ENCODE results near the gene MAP1B.

Gene MAP1B

DNA sequence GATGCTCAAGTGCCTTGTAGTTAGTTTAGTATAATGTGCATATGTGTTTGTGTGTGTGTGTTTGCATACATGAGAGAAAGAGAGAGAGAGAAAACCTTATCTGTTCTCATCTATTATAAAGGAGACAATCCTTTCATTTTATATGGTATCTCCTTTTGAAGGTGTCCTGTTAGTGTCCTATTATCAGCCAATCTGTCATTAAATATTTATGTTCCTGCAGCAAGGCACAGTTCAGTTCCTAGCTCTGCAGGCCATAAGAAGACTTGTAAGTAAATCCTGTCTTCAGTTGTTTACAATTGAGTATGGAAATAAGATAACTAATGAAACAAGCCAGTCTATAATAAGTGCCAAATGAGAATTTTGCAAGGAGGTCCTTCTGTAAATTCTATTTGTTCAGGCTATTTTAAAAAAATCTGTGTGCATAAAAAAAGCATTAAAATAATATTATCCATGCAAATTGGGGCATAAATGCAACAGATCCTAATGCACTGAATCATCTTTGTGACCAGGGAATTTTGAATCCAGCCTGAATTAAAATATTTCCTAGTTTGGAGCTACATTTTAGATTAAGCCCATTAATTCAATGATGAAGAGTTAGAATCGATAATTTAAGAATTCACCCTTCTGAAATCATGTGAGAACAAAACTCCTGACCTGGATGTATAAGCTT, 18.1 kb downstream of the MAP1B start:
- TF ChIP-seq CTCF (IDR thresholded peaks at IDR 0.05; ENCODE audit: low read depth, low read length): no peak
- DNase-seq (ENCODE audit: low read depth in 2 of 2): no peak
- no peak overlapping the region for H3K4me3 ChIP-seq (replicated peaks in 1 of 2; ENCODE audit: low read depth in 2 of 2, low read length in 2 of 2)

DNA sequence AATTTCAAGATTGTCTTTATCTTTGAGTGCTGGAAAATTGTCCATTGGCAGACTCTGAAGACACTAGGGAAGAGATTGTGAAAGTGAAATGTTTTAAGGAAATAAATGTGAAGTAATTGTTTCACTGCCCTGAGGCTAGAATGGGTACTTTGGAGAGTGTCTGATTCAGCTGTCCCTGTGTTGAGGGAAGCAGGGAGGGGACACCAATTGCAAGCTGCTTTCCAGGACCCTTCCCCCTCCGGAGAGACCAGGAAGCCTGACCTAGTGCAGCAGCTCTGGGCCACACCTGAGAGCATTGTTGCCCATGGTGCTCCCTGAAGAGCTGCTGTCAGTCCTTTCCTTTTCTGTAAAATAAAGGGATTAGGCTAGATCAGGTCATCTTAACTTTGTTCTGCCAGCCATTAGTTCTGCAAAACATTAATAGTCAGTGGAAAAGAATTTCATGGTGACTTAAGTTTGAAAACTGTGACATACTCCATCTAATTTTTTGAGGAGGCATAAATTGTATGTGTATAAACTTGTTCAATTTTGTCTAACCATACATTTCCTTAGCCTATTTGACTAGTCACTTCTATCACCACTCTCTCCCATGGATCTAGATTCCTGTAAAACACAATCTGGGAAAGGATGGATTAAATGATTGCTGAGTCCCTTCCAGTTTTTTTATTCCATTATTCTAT, 18.8 kb downstream of the MAP1B start:
- no peak for TF ChIP-seq CTCF (IDR thresholded peaks at IDR 0.05; ENCODE audit: low read depth, low read length)
- H3K4me3 ChIP-seq (replicated peaks in 1 of 2; ENCODE audit: low read depth in 2 of 2, low read length in 2 of 2): no peak overlapping the region
- DNase-seq (ENCODE audit: low read depth in 2 of 2): no peak

DNA sequence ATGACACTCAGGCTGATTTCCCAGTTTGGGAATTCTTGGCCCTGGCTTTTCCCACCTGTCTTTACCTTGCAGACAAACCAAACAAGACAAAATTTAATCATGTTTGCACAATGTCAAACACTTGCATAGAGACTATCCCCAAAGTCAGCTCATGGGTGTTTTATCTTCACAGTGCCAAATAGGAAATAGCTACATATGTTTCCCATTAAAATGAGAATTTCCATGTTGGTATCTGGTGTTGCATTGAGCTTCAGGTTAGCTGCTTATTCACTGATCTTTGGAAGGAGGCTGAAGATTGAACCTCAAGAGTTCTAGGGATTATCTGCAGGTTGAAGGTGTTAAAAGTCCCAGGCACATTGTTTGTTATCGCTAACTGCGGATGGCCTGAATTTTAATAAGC, 19.5 kb downstream of the MAP1B start:
- TF ChIP-seq CTCF (IDR thresholded peaks at IDR 0.05; ENCODE audit: low read depth, low read length): no peak
- DNase-seq (ENCODE audit: low read depth in 2 of 2): no peak

DNA sequence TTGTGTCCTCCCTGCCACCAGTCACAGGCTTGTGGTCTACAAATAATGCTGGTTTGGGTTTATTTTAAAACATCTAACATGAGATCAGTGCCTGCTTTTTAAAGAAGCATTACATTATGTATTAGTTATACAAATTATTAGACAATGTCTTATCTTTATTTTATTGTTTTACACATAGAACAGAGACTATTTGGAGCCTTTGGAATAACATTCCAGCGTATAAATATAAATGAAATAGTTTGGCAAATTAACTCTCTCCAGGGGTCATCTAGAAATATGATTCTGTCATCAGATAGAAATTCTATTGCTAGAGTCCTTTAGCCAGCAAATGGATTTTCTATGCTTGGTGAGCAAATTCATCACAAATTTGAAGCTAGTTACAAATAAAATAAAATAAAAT, 22.4 kb downstream of the MAP1B start:
- H3K4me3 ChIP-seq (replicated peaks in 1 of 2; ENCODE audit: low read depth in 2 of 2, low read length in 2 of 2): no peak overlapping the region
- DNase-seq (ENCODE audit: low read depth in 2 of 2): no peak

More for the DNA sequence above, 19.5 kb downstream of the MAP1B start:
- no peak overlapping the region for H3K4me3 ChIP-seq (replicated peaks in 1 of 2; ENCODE audit: low read depth in 2 of 2, low read length in 2 of 2)

GRCh38 chr5:72130351-72130761, 23.1 kb downstream of the MAP1B start:
- no peak overlapping the region for H3K4me3 ChIP-seq (replicated peaks in 1 of 2; ENCODE audit: low read depth in 2 of 2, low read length in 2 of 2)
- TF ChIP-seq CTCF (IDR thresholded peaks at IDR 0.05; ENCODE audit: low read depth, low read length): no peak
- DNase-seq (ENCODE audit: low read depth in 2 of 2): no peak

More for the DNA sequence above, 22.4 kb downstream of the MAP1B start:
- TF ChIP-seq CTCF (IDR thresholded peaks at IDR 0.05; ENCODE audit: low read depth, low read length): no peak

DNA sequence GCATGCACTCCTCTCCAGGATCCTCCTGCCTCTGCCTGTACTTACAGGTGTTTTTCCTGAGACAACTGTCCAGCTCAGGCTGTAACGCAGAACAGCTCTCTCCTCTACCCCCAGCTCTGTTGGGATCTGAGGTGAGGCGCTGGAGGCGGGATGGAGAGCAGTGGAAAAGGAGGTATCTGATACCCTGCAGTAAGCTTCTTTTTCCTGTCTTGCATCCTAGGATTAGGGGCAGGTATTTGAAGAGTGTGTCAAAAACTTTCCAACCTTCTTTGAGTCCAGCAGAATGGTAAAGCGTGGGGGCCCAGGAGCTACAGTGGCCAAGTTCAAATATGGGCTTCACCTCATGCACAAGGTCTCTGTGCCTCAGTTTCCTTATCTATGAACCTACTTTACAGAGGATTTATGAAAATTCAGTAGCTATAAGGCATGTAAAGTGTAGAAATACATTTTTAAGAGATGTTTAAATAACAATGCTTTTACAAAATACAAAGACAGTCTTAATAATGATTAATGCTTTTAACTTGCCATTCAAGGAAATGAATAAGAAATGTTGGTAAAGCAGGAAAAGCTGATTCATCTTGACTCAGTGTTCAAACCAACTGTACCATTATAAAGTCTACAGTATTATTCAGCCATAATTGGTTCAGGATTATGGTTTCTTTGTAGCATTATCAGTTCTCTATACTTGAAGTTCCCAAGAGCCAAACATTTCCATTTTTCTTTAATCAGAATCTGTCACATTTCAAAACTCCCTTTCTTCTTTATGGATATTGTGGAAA, 26.1 kb downstream of the MAP1B start:
- H3K4me3 ChIP-seq (replicated peaks in 1 of 2; ENCODE audit: low read depth in 2 of 2, low read length in 2 of 2): no peak overlapping the region
- no peak for TF ChIP-seq CTCF (IDR thresholded peaks at IDR 0.05; ENCODE audit: low read depth, low read length)
- DNase-seq (ENCODE audit: low read depth in 2 of 2): peak in 1 of 2 donors; percentile 85

Measured in cardiac fibroblast (primary cell).